GM19372 (cell line): Measurements from ENCODE around the gene HGD.
A peak's percentile ranks its signal among the peaks of the same experiment; 100 is the strongest.
"Not testable (repeated sequence)": the region's sequence is repeated elsewhere in the genome, so short reads cannot be mapped to it uniquely, and the experiment has no call there.

Experiments used
- ATAC-seq: cut with Tn5 transposase; IDR thresholded peaks from one replicate; pipeline ENCODE4 v1.9.1; 2021; ENCODE audit warnings: mild to moderate bottlenecking, low read depth, moderate library complexity; ENCODE audit not compliant: unreplicated experiment

Gene HGD

DNA sequence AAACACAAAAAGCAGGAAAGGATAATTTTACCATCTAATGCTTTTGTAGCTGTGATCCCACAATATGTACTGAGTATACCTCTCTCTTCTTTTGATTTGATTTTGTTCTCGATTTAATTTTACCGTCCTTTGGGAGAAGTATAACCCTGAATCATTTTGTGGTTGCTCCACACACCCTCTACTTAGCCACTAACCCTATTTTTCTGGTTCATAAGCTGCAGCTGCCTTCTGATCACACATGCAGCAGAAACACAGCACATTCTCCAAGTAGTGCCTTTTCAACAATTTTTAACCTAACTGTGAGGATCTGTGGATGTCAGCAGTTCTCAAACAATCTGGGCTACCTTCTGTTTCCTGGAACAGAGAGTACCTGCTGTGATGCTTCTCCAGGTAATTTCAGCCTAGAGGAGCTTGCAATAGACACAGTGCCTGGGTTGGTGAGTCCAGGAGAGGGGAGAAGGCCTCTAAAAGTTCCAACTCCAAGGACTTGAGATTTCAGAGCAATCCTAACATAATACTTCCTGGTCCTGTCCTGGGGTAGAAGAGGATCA is 40.3 kb downstream of the HGD start:
- ATAC-seq, result no peak

DNA sequence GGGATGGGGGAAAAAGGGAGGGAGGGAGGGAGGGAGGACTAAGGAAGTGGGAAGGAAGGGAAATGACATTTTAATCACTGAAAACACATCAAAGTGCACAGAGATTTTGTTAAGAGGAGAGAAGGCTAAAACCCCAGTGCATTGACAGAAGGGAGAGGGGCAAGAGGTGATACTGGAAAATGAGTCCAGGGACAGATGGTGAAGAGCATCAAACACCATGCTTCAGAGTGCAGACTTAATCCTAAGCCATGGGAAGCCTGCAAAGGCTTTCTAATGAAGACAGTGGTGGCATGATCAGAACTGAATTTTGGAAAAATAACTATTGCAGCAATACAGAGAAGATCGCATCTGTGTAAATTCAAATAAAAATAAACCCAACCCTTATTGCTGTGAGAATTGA is 41.8 kb downstream of the HGD start:
- no peak for ATAC-seq

DNA sequence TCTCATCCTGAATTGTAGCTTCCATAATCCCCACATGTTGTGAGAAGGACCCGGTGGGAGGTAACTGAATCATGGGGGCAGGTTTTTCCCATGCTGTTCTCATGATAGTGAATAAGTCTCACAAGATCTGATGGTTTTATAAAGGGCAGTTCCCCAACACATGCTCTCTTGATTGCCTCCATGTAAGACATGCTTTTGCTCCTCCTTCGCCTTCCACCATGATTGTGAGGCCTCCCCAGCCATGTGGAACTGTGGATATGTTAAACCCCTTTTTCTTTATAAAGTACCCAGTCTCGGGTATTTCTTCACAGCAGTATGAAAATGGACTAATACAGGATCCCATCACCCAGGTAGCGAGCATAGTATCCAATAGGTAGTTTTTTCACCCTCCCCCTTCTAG is 43.2 kb downstream of the HGD start:
- ATAC-seq, result not testable (repeated sequence)

DNA sequence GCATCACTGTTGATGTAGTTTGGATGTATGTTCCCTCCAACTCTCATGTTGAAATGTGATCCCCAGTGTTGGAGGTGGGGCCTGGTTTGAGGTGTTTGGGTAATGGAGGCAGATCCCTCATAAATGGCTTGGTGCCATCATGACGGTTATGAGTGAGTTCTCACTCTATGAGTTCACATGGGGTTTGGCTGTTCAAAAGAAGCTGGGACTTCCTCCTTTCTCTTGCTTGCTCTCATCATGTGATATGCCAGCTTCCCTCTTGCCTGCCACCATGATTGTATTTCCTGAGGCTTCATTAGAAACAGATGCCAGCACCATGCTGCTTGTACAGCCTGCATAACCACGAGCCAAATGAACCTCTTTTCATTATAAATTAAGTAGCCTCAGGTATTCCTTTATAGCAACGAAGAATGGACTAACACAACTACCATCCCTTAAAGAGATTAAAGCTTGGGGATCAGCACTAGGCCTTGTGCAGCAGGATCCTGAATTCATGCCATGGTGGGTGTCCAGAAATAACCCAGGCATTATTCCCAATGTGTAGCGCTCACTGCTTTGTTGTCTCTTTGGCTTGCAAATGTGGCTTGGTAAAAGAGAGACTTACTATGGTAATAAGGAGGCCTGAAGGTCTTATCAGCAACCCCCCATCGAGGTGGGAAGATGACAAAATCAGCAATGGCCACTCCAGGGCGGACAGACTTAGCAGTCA is 44.0 kb downstream of the HGD start:
- no peak for ATAC-seq

DNA sequence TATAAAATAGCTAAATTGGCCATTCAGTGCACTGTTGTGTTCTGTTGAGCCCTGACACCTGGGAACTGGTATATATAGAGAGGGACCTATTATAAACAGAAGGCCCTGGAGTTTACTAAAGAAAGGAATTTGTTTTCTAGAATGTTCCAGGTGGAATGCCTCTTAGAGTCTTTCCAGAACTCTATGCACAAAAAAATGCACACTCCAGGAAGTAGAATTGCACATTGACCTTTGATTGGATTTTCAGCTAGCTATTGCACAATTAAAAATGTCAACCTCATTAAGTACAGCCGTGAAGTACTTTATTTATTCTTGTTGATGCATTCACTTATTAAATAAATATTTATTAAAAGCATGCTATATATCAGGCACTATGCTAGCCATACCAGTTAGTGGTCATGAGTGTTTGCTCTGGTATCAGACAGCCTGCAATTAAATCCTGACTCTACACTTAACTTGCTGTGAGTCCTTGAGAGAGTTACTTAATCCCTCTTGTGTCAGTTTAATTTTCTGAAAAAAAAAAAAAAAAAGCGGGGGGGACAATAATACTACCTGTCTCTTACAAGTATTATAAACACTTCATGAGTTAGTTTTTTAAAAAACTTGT is 45.1 kb downstream of the HGD start:
- no peak for ATAC-seq

DNA sequence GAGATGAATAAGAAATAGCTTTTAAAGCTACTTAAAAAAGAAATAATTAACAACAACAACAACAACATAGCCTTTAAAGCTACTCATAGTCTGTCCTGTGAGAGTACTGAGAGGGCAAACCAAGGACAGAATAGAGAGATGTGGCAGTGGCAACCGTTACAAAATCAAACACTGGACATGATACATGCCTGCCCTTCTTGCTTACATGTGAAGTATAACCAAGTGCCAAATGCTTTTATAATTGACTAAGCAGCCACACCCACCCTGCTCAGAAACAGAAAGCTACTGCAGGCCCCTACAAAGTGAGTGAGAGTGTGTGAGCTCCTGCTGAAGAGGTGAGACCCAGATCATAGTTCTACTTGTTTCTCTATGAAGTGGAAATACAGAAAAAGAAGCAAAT is 47.5 kb downstream of the HGD start:
- no peak for ATAC-seq

DNA sequence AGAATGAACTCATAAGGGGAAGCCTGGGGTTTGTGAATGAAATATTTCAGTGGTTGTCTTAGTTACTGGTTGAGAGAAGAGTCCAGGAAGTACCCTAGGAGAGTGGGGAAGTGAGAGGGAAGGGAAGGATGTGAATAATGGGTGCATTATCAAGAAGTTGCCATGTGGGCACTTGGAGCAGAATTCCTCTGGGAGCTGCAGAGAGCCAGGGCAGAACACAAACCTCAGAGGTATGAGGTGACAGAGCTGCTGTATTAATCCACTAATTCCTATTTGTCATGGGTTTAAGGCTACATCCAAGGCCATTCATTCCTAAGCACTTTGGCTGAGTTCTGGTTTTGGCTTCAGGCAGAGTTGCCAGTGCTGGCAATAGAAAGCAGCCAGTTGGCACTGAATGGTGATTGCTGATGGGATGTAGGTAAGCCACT is 56.9 kb downstream of the HGD start:
- no peak for ATAC-seq

DNA sequence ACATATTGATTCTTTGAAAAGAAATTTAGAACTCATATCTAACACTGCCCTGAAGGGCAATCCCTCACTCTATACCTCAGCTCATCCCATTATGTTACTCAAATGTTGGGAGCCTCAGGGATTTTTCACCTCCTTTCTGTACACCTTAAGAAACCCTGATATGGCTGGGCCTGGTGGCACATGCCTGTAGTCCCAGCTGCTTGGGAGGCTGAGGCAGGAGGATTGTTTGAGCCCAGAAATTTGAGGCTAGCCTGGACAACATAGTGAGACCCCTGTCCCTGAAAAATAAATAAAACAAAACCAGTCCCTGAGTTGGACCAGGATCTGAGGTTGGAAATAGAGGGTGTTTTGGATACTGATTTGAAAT is 58.3 kb downstream of the HGD start:
- ATAC-seq, result no peak

DNA sequence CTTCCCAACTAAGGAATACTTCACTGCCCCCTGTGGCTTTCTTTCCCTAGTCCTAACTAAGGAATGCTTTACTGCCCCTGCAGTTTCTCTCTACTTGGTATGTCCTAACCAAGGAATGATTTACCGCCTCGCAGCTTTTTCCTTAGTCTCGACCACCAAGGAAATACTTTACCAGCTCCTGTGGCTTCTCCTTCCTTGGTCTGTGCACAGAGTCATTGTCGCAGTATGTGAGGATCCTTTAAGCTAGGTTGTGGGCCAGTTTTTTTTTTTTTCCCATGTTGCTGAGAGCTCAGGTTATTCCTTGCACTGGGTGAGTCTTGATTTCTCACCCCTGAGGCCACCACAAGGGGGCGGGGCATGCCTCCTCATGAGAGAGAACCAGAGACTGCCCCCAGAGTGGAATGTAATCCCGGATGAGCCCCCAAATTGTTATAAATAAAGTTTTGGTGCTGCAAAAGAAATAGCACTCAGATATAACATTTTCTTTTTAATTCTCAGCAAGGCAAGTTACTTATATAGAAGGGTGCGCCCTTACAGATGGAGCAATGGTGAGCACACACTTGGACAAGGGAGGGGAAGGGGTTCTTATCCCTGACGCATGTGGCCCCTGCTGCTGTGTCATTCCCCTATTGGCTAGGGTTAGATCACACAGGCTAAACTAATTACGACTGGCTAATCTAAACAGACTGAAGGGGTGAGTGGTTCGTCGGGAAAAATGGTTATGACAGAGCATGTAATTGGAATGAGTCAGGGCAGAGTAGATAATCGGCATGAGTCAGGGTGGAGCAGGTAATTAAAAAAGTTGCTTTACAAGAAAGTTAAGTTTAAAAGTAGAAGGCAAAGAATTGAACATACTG is 58.9 kb downstream of the HGD start:
- no peak for ATAC-seq

DNA sequence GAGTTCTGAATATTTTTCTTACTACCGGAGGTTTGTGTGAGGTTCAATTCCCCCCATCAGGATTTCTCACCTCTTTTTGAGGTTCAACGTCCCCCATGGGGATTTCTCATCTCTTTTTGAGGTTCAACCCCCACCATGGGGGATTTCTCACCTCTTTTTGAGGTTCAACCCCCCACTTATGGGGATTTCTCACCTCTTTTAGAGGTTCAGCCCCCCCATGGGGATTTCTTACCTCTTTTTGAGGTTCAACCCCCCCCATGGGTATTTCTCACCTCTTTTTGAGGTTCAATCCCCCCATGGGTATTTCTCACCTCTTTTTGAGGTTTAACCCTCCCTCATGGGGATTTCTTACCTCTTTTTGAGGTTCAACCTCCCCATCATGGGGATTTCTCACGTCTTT is 59.6 kb downstream of the HGD start:
- no peak for ATAC-seq

DNA sequence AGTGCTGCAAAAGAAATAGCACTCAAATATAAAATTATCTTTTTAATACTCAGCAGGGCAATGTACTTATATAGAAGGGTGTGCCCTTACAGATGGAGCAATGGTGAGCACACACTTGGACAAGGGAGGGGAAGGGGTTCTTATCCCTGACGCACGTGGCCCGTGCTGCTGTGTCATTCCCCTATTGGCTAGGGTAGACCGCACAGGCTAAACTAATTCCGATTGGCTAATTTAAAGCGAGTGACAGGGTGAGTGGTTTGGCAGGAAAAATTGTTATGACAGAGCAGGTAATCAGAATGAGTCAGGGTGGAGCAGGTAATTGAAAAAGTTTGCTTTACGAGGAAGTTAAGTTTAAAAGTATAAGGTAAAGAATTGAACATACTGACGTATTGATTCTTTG is 65.3 kb downstream of the HGD start:
- not testable (repeated sequence) for ATAC-seq

DNA sequence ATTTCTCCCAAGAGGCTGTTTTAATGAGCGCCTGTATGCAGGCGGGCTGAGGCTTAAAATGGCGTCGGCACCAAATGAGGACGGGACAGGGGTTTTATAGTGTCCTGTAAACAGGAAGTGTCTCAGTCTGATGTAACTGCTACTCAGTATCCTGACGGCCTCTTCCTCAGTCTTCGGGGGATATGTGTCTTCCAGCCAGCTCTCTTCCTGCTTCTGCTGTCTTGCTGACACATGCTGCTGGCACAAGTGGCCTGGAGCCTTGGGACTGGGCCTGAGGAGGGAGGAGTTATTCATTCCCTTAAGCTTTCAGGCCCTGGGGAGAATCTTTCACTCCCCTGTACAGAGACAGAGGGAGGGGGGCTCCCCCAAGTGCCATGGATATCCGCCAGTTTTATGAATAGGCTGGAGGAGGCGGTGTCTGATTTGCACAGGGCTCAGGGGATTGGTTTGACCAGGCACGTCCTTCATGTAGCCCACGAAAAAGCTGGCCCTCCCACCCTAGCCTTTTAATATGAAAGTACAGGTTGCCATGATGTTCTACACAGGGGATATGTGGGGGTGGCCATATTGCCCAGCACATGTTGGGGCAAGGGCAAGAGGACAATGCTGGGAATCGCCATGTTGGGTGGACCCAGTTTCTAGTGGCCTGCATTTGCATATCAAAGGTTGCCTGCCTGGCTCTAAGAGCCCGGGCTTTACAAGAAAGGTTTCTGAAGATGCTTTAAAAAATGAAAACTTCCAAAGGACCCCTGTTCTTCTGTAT is 66.0 kb downstream of the HGD start:
- no peak for ATAC-seq

DNA sequence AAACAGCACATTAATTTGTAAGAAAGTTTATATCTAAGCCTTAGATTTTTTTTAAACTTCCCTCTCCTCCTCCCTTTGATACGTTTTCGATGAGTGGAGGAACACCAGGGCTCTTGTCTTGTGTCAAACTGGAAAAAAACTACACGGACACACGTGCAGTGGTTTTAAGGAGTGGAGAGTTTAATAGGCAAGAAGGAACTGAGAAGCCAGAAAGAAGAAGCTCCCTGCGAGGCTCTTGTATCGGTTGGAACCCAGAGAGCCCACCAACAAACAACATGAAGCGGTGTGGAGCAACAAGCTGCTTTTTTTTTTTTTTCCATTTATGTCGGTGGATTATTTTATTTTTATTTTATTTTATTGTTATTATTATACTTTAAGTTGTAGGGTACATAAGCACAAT is 67.3 kb downstream of the HGD start:
- no peak for ATAC-seq

DNA sequence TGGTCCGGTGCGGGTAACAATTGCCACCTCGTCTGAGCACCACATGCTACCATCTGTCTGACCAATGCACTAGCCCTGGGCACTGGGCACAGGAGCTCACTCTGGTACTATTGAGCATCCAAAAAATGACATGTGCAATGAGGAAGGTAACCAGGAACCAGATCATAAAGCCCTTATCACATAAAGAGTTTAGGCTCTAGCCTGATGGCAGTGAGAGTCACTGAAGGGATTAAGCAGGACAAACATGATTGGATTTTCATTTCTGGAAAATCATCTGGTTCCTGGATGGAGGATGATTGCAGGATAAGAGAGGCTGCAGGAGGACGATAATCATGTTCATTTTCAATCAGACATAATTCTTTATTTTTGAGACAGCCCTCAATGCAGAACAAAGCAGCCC is 73.5 kb downstream of the HGD start:
- no peak for ATAC-seq

DNA sequence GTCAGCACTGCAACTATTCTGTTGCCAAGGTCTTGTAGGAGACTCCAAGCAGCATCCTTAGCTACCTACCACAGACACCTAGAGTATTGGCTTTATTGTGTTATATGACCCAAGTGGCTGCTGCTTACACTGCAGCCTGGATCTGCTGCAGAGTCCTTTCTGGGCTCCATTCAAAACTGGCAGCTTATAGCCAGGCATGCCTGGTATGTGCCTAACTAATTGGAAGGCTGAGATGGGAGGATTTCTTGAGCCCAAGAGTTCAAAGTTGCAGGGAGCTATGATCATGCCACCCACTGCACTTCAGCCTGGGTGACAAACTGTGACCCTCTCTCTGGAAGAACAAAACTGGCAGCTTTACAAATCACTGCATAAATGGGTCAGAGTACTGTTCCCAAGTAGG is 77.3 kb downstream of the HGD start:
- ATAC-seq, result no peak

DNA sequence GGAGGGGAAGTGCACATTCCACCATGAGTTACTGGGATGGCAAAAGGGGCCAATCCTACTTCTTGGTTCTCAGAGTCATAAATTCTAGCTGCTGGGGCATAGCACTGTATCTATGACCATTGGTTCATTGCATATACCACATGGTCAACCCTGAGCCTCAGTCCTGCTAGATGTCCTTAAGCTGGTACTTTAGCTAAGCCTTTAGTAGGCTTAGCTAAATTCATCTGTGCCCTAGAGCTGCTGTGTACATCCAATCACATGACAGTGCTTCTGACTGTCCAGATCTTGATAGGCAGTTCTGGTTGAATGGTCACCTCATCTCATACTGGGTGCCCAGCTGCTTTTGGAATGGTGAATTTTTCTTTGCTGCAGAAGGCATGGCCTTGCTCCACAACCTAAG is 77.7 kb downstream of the HGD start:
- ATAC-seq, result no peak

DNA sequence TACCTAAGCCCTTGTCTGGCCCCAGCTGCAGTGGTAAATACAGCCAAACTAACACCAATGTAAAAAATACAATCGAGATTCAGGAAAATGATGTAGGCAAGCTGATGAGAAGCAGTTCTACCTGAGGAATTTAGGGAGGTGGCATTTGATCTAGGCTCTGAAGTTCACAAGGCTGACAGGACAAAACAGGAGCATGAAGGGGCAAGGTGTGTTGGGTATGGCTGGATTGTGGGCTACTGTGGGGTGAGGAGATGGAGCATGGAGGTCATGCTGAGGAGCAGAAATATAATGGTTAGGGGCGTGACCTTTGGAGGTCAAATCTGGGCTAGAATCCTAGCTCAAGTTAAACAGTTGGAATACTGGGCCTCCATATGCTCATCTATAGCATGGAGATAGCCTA is 79.4 kb downstream of the HGD start:
- no peak for ATAC-seq

DNA sequence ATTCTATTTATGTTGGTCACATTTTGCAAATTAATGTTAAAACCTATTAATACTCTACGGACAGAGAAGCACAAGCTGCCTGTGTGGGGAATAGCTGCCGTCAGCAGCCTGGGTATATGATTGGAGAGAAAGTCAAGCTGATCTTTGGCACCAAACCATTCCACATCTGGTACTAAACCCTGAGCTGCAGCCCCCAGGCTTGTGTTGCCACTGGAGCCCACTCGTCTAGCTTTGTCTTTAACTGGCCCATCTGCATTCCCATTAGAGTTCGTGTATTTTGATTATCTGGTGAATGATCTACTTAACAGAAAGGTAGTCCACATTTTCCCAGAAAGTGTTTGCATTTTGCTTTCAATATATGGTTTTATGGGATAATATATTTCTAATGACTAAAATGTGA is 80.5 kb downstream of the HGD start:
- ATAC-seq, result no peak

DNA sequence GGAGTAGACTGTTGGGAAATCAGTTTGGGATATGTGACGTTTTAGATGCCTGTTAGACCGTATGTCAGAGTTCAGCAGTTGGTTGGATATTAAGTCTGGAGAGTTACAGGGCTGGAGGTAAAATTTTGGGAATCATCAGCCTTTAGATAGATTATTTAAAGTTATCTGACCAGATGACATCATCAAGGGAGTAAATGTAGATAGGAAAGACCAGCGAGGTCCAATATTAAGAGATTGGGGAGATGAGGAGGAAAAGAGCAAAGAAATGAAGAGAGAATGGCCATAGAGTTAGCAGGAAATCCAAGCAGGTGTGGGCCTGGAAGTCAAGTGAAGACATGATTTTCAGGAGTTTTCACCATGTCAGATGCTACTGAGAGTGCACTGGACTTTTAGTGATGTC is 82.8 kb downstream of the HGD start:
- no peak for ATAC-seq

DNA sequence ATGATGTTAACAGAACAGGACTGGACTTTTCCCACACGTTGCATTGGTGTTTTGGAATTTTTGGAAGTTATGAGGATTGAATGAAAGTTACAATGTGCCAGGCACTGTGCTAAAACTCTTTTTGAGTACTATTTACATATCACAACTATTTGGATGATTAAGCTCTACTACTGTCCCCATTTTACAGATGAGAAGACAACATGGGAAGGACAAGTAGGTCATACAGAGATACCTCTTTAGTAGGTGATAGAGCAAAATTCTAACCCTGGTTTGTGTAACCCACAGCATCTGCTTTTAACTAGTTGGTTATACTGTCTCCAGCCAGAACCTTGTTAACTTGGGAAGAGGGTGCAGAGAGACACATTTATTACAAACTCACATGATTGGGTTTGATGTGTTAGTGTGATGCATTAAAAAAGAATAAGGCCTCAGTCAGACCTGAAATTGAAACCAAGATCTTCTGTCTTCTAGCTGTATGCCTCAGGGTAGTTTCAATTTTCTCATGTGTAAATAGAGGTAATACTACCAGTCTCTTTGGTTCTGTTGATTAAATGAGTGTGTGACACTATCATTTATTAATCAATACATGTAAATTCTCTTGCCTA is 84.5 kb downstream of the HGD start:
- peak; percentile 32 for ATAC-seq
